Stomach (tissue), 4 donors: ENCODE data around the gene FOSL2.

Source experiments
- EP300 ChIP-seq: sonication (generic); formaldehyde crosslinking; IDR thresholded peaks from one replicate; pipeline ENCODE4 v1.6.1; 2017; ENCODE audit warnings: antibody characterized with exemption
- POLR2A ChIP-seq, 4 donors: fragments of 450-650 bp; IDR thresholded peaks; one replicate each; pipeline ENCODE4 v1.6.1; 2016; ENCODE audit warnings: antibody characterized with exemption in 4 of 4, control low read depth in 2 of 4, mild to moderate bottlenecking in 1 of 4, moderate library complexity in 1 of 4
- POLR2AphosphoS5 ChIP-seq, 3 donors: sonication (generic); formaldehyde crosslinking; IDR thresholded peaks; one replicate each; pipeline ENCODE4 v1.6.1; 2016; ENCODE audit warnings: antibody characterized with exemption in 3 of 3
- TF ChIP-seq, protein P1 (sequence below), 7 experiments: fragments of 450-650 bp in 4 of 7; fragments of 200-600 bp in 3 of 7; sonication (generic) in 3 of 7; IDR thresholded peaks; one replicate each; pipeline ENCODE4 v1.5.1; 2016 to 2019; ENCODE audit warnings: antibody characterized with exemption in 7 of 7, control low read depth in 2 of 7, mild to moderate bottlenecking in 1 of 7

- TF ChIP-seq, protein P1, sequence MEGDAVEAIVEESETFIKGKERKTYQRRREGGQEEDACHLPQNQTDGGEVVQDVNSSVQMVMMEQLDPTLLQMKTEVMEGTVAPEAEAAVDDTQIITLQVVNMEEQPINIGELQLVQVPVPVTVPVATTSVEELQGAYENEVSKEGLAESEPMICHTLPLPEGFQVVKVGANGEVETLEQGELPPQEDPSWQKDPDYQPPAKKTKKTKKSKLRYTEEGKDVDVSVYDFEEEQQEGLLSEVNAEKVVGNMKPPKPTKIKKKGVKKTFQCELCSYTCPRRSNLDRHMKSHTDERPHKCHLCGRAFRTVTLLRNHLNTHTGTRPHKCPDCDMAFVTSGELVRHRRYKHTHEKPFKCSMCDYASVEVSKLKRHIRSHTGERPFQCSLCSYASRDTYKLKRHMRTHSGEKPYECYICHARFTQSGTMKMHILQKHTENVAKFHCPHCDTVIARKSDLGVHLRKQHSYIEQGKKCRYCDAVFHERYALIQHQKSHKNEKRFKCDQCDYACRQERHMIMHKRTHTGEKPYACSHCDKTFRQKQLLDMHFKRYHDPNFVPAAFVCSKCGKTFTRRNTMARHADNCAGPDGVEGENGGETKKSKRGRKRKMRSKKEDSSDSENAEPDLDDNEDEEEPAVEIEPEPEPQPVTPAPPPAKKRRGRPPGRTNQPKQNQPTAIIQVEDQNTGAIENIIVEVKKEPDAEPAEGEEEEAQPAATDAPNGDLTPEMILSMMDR (IDR thresholded peaks at IDR 0.05): no peak
- TF ChIP-seq POLR2AphosphoS5 (IDR thresholded peaks at IDR 0.05): no peak
- TF ChIP-seq POLR2A (IDR thresholded peaks at IDR 0.05): no peak
- no peak for TF ChIP-seq EP300
Observed at GRCh38 chr2:28347193-28347592, 45.5 kb upstream of the FOSL2 start.
